Hair follicle dermal papilla cell (primary cell): ENCODE data around the gene CD1C. TPM values are rescaled to one million over a fixed set of nuclear protein-coding genes. Genes with fewer than 3 reads are reported as not detected.

Experiments used
- total RNA-seq: library from RNA; depleted of rRNA; stranded (reverse); fragments of >200 nt; gene quantifications from 2 replicates; pipeline ENCODE4 v1.2.3, GENCODE V29; 2012

CD1C gene
- not detected in 2 replicates for total RNA-seq

DNA sequence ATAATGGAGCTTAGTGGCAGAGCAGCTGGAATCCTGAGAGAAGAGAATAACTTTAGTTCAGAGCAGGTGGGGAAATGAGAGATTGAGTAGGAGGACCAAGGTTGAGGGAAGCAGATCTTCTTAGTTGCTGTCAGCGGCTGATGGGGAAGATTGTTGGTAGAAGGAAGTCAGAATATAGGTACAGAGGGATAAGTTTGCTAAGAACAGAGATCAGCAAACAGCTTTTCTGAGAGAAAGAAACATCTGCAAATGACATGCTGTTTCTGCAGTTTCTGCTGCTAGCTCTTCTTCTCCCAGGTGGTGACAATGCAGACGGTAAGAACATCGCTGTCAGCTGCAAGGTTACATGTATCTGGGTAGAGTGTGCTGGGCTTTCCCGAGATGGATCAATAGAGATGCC, at the start of gene CD1C:
Gene CD1C (plus strand): TSS at position 113 of the 400 bp plus-strand sequence. CDS start 142 bp downstream, at position 255.

DNA sequence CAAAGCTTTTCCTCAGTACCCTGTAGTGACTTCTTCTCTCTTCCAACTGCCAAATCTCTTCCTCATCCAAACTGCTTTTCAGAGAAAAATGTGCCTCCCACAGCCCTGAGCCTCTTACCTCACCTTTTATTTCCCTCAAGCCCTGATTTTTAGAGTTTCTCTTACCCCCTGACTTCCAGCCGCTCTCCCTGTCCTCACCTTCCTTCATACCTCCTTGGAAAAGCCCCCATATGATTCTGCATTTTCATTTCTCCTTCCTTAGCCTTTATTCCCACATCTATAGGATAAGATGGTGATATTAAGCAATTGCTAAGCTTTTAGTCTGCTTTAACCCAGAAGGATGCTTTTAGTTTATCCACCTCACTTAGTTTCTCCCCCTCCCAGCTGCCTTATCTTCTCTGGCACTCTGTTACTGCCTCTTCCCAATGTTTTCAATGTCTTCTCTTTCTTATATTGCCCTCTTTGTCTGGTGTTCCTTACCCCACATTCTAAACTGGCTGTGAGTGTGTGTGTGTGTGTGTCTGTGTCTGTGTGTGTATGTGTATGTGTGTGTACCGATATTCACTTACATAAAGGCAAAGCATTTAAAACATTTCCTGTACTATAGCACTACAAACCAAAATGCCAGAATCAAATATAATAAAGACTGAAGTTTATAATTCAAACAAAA, 41.9 kb downstream of the CD1C start, which contains the start of gene CD1B:
Gene CD1B (minus strand): TSS at position 51 of the 670 bp plus-strand sequence. CDS start 108 bp downstream, outside the sequence.

Other genes starting within 250 kb of the CD1C start
- not detected in 2 replicates for gene CD1D, start 109.0 kb upstream of the CD1C start, total RNA-seq
- gene CD1A, start 35.5 kb upstream of the CD1C start, total RNA-seq: not detected in 2 replicates
- gene CD1B, start 41.6 kb downstream of the CD1C start, total RNA-seq: not detected in 2 replicates
- gene CD1E, start 64.0 kb downstream of the CD1C start, total RNA-seq: not detected in 2 replicates
- gene OR10T2, start 109.5 kb downstream of the CD1C start, total RNA-seq: not detected in 2 replicates
- not detected in 2 replicates for gene OR10K2, start 136.3 kb downstream of the CD1C start, total RNA-seq
- gene OR10K1, start 171.9 kb downstream of the CD1C start, total RNA-seq: not detected in 2 replicates
- not detected in 2 replicates for gene OR10R2, start 182.3 kb downstream of the CD1C start, total RNA-seq